ENCODE data around the gene ARHGAP32. TPM values are rescaled to one million over a fixed set of nuclear protein-coding genes. Genes with fewer than 3 reads are reported as not detected.

Gene ARHGAP32
- total RNA-seq, 1 experiment from 2014 or later: 54.0 TPM

GRCh38 chr11:129148487-129148886 is 43.6 kb downstream of the ARHGAP32 start:
- H3K4me3 Mint-ChIP-seq (ENCODE audit: unreplicated experiment): no peak overlapping the region
- Histone ChIP-seq H3K4me3 (ENCODE audit: low read depth, low read length) (no peak overlapping the region), H3K9me3 (peaks cover 10% of the 10 kb centered on the region), H3K36me3 (ENCODE audit: control insufficient read depth, insufficient read depth, low read length) (no peaks in the 10 kb centered on the region; the same call in 1 of the 2 replicates), H3K27me3 (replicated peaks; ENCODE audit: control insufficient read depth, insufficient read depth, low read length) (no peaks in the 10 kb centered on the region), H3K4me1 (peaks cover 25% of the 10 kb centered on the region)
- intact Hi-C loops (cut with micrococcal nuclease; ENCODE audit: unreplicated experiment): no loop called here
- CTCF ChIA-PET: no interaction called here
- H3K4me1 Mint-ChIP-seq (ENCODE audit: low read depth, unreplicated experiment): peaks cover 57% of the 10 kb centered on the region
- TF ChIP-seq, protein P1, sequence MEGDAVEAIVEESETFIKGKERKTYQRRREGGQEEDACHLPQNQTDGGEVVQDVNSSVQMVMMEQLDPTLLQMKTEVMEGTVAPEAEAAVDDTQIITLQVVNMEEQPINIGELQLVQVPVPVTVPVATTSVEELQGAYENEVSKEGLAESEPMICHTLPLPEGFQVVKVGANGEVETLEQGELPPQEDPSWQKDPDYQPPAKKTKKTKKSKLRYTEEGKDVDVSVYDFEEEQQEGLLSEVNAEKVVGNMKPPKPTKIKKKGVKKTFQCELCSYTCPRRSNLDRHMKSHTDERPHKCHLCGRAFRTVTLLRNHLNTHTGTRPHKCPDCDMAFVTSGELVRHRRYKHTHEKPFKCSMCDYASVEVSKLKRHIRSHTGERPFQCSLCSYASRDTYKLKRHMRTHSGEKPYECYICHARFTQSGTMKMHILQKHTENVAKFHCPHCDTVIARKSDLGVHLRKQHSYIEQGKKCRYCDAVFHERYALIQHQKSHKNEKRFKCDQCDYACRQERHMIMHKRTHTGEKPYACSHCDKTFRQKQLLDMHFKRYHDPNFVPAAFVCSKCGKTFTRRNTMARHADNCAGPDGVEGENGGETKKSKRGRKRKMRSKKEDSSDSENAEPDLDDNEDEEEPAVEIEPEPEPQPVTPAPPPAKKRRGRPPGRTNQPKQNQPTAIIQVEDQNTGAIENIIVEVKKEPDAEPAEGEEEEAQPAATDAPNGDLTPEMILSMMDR (IDR thresholded peaks at IDR 0.05; ENCODE audit: insufficient read depth in 1 of 2, low read depth in 1 of 2, low read length in 1 of 2, severe bottlenecking in 1 of 2, unreplicated experiment in 1 of 2): no peak
- DNase-seq: no peak
- no peaks in the 10 kb centered on the region for H3K27me3 Mint-ChIP-seq (ENCODE audit: insufficient read depth, unreplicated experiment)
- no peak overlapping the region for H3K27ac Mint-ChIP-seq (ENCODE audit: unreplicated experiment)
- peaks cover 2% of the 10 kb centered on the region for H3K36me3 Mint-ChIP-seq (ENCODE audit: insufficient read depth, unreplicated experiment)
- POLR2A ChIA-PET: no interaction called here
- peaks cover 43% of the 10 kb centered on the region for H3K9me3 Mint-ChIP-seq (ENCODE audit: unreplicated experiment)
- BruUV-seq (replicated peaks): no TSS peak

GRCh38 chr11:129146191-129146590 is 45.9 kb downstream of the ARHGAP32 start:
- H3K36me3 ChIP-seq (ENCODE audit: control insufficient read depth, insufficient read depth, low read length): no peaks in the 10 kb centered on the region; the same call in 1 of the 2 replicates
- BruUV-seq (replicated peaks): no TSS peak
- H3K4me1 ChIP-seq: peaks cover 31% of the 10 kb centered on the region
- H3K4me3 ChIP-seq (ENCODE audit: low read depth, low read length): no peak overlapping the region
- DNase-seq: no peak
- intact Hi-C loops (cut with micrococcal nuclease; ENCODE audit: unreplicated experiment): no loop called here
- H3K36me3 Mint-ChIP-seq (ENCODE audit: insufficient read depth, unreplicated experiment): peaks cover 5% of the 10 kb centered on the region
- H3K9me3 ChIP-seq: peaks cover 3% of the 10 kb centered on the region
- H3K9me3 Mint-ChIP-seq (ENCODE audit: unreplicated experiment): peaks cover 25% of the 10 kb centered on the region
- POLR2A ChIA-PET: no interaction called here
- CTCF ChIA-PET: no interaction called here
- peaks cover 57% of the 10 kb centered on the region for H3K4me1 Mint-ChIP-seq (ENCODE audit: low read depth, unreplicated experiment)
- H3K27me3 Mint-ChIP-seq (ENCODE audit: insufficient read depth, unreplicated experiment): no peaks in the 10 kb centered on the region
- TF ChIP-seq, protein P1 (IDR thresholded peaks at IDR 0.05; ENCODE audit: insufficient read depth in 1 of 2, low read depth in 1 of 2, low read length in 1 of 2, severe bottlenecking in 1 of 2, unreplicated experiment in 1 of 2): no peak
- no peaks in the 10 kb centered on the region for H3K27me3 ChIP-seq (replicated peaks; ENCODE audit: control insufficient read depth, insufficient read depth, low read length)
- H3K4me3 Mint-ChIP-seq (ENCODE audit: unreplicated experiment): no peak overlapping the region
- H3K27ac Mint-ChIP-seq (ENCODE audit: unreplicated experiment): no peak overlapping the region

DNA sequence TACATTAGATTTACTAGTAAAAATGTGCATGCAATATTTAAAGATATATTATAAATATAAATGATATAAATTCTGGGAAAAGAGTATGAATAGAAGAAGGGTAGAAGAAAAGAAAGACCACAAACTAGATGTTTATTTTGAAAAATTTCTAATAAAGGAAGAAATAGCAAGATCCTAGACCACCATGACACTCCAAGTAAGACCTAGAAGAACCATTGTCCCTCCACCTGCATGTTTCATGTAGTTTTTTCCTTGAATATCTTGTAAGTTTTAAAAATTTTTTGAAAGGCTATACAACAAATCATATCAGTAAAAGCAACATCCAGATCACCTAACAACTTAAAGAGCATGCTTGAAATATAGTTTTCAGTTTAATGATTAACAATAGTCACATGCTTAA is 46.8 kb downstream of the ARHGAP32 start:
- Mint-ChIP-seq H3K27ac (ENCODE audit: unreplicated experiment) (no peak overlapping the region), H3K9me3 (ENCODE audit: unreplicated experiment) (peaks cover 15% of the 10 kb centered on the region), H3K27me3 (ENCODE audit: insufficient read depth, unreplicated experiment) (no peaks in the 10 kb centered on the region), H3K4me3 (ENCODE audit: unreplicated experiment) (no peak overlapping the region), H3K36me3 (ENCODE audit: insufficient read depth, unreplicated experiment) (peaks cover 5% of the 10 kb centered on the region), H3K4me1 (ENCODE audit: low read depth, unreplicated experiment) (peaks cover 49% of the 10 kb centered on the region)
- Histone ChIP-seq H3K4me1 (peaks cover 31% of the 10 kb centered on the region), H3K27me3 (replicated peaks; ENCODE audit: control insufficient read depth, insufficient read depth, low read length) (no peaks in the 10 kb centered on the region), H3K9me3 (no peaks in the 10 kb centered on the region), H3K4me3 (ENCODE audit: low read depth, low read length) (no peak overlapping the region), H3K36me3 (ENCODE audit: control insufficient read depth, insufficient read depth, low read length) (no peaks in the 10 kb centered on the region; the same call in 1 of the 2 replicates)
- intact Hi-C loops (cut with micrococcal nuclease; ENCODE audit: unreplicated experiment): no loop called here
- CTCF ChIA-PET: no interaction called here
- BruUV-seq (replicated peaks): no TSS peak
- DNase-seq: no peak
- TF ChIP-seq, protein P1 (IDR thresholded peaks at IDR 0.05; ENCODE audit: insufficient read depth in 1 of 2, low read depth in 1 of 2, low read length in 1 of 2, severe bottlenecking in 1 of 2, unreplicated experiment in 1 of 2): no peak
- POLR2A ChIA-PET: no interaction called here
